EL (cell line): ENCODE data around the gene RBKS.

Experiments
- DNase-seq: peaks from one replicate; pipeline ENCODE4 v3.0.0-alpha.2; 2016

The RBKS gene

DNA sequence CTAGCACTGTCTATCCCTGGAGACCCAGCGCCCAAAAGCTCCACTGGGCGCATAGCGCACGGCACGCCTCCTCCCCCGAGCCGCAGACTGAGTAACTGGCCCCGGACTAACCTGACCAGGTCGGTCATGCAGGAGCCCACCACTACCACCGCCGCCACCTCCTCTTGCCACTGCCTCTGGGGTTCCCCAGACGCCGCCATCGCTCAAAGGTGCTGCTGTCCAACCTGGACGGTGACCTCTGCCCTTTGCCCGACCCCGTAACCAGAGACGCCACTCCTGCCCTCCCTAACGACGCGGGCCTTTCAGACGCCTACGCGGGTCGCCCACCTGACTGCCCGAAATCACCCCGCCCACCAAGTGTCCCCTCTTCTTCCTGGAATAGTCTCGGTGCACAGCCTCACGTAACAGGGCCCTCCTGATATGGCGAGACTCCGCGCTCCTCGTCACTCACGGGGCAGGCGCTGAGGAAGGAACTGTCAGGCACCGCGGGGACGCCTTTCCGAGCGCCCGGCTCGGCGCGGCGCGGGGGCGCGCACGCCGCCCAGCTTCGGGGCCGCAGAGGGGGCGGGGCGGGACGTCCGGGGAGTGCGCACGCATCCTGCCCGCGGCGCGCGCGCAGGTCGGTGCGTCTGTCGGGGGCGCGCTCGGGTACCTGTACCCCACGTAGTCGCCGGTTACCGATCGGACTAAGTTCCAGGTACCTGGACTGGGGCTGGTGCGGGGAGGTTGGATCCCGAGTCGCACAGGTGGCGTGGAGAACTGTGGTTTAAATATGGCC is at the start of gene RBKS, which contains the start of gene BABAM2:
TSS of gene RBKS (minus strand) at position 242 of the 778 bp plus-strand sequence. CDS start at position 200, 42 bp downstream.
TSS of gene BABAM2 (plus strand) at position 584 of the 778 bp plus-strand sequence. CDS start 3,828 bp downstream, outside the sequence.
- DNase-seq = peak; percentile 86

DNA sequence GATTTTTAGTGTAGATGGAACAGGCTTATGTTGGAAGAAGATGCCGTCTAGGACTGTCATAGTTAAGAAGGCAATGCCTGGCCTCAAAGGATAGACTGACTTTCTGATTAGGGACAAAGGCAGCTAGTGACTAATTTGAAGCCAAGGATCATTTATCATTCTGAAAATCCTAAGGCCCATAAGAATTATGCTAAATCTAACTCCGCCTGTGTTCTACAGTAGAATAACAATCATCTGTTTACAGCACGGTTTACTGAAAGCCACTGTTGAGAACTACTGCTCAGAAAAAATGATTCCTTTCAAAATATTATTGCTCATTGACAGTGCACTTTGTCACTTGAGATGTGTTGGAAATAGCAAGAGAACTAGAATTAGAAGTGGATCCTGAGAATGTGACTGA is 44.8 kb upstream of the RBKS start:
- DNase-seq = no peak

DNA sequence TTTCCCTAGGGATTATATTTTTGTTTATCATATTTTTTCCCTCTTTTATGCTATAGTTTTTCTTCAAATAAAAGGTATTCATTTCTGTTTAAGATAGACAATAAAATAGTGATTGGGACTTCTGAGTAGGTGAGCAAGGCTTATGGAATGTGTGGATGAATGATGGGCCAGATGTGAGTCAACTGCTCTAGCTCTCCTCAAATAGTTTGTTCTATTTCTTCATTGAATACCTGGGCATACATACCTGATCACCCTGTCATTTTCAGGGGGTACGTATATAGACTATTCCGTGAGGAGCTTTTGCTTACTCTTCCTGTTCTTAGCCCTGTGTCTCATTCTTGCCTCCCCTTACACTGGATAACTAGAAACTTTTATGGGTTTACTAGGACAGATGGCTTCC is 42.2 kb upstream of the RBKS start:
- DNase-seq = peak; percentile 69

DNA sequence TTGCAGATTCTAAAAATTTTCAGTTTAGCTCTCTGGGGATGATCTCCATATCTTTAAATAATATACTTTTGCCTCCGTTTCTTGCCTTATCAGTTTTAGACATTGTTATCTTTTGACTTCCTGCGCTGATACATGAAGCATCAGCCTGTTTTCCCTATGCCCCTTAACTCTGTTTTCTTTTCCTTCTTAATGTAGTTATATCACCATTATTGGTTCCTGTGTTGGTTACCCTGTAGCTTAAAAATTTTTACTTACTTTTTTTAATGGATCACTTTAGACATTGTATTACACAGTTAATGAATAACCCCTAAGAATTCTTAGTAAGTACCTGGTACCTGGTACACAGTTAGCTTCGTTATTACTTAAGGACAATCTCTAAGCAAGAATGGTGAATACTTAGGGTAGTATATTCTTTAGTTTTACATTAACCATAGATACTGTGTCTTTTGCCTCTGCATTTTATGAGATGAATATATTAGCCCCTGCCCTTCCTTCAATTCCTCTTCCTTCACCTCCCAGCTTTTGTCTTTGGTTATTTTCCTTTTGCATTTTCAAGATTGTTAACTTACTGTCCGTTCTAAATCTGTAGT is 41.3 kb upstream of the RBKS start:
- no peak for DNase-seq

DNA sequence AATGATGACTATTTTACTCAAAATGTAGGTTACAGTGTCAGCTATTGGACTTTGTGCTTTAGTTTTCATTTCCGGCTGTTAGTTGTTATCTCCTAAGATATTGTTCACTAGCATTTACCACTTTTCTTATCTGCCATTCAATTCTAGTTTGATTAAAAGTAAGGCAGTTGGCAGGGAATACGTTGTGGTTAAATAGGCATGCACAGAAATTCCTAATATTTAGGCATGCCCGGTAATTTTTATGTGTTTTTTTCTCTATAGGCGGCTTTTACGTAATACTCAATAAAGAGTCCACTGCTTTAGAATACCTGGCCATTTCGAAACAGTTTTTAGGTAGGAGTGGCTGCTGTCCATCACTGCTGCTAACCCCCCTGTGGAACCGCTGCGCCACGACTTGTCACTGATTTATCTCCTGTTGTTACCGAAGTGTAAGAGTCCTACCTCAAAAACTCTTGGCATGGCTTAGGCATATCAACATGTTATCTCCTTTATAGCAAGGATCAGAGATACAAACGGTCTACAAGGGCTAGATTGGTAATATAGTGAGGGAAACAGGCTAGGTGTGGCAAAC is 39.8 kb upstream of the RBKS start:
- DNase-seq = no peak

DNA sequence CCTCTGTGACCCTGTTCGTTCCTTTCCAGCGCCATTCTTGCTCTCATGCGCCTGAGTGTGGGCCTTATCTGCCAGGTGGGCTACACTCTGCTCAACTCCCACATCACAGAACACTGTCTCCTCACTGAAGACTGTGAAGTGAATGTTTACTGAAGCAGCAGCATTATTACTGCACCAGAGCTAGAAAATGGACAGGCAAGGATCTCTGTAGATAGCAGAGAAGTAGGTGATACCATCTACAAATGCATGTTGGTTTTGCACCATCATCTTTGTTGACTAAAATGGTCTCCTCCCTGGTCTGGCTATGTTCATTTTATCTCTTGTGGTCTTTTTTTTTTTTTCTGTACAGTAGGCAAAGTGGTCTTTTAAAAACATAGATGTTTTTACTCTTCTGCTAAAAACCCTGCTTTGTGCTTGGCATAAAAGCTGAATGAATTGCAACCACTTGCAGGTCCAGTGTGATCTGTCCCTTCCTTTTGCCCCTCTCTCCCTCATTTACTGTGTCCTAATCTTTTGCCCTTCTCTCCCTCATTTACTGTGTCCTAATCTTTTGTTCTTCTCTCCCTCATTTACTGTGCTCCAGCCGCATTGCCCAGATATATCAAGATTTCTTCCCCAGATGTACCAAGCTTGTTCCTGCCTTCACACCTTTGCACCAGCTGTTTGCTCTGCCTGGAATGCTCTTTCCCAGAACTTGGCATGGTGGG is 35.7 kb upstream of the RBKS start:
- no peak for DNase-seq

DNA sequence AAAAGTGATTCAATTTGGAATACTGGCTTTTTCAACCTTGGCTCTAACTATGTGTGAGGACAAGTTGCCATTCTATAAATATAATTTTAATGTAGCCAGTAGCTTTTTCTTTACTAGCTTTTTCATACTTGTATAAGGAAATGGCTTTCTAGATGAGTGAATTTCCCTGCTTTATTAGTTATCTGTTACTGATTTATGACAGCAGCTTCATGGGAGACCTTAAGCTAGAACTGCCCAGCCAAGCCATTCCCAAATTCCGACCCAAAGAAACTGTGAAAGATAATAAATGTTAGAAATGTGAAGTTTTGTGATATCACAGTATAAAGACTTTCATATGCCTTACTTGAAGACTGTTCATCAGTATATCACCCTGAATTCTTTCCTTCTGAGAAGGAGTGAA is 32.7 kb upstream of the RBKS start:
- DNase-seq = no peak

DNA sequence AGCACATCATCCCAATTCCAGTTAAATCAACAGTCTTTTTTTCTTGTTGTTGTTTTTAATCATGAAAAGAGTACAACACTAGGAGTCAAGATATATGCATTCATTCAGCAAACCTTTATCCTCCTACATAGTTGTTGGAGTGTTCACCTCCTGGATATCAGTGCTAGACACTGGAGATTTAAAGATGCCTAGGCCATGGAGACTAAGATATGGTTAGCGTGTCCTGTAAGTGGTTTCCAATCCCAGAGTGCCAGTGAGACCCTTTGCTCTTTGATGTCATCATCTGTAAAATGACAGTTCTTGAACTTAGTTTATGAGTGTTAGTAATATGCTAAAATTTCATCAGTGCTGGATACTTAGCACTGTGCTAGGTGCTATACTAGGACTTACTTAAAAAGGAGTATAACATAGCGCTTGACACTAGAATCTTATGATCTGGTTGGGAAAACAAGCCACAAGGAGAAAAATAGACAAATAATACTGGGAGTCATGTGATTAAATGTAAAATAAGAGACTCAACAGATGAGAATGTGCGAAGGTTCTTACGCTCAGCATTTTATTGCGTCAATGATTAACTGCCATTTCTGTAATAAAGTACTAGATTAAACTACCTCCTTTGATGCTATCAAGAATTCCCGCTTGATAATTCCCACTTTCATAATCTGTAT is 31.8 kb upstream of the RBKS start:
- DNase-seq = no peak

DNA sequence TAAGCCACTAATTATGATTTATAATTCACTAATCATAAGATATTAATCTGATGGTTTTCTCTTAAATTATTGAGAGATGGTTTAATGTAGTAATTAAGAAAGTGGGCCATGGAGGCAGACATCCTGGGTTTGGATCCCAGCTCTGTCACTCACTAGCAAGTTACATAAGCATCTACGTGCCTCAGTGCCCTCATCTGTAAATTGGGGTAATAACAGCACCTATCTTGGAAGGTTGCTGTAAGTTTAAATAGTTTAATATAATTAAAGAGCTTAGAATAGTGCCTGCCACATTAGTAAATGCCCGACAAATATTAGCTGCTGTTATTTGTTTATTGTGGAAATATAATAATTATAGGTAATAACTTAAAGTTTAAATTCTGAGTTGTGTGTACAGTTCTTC is 31.2 kb upstream of the RBKS start:
- DNase-seq = no peak

DNA sequence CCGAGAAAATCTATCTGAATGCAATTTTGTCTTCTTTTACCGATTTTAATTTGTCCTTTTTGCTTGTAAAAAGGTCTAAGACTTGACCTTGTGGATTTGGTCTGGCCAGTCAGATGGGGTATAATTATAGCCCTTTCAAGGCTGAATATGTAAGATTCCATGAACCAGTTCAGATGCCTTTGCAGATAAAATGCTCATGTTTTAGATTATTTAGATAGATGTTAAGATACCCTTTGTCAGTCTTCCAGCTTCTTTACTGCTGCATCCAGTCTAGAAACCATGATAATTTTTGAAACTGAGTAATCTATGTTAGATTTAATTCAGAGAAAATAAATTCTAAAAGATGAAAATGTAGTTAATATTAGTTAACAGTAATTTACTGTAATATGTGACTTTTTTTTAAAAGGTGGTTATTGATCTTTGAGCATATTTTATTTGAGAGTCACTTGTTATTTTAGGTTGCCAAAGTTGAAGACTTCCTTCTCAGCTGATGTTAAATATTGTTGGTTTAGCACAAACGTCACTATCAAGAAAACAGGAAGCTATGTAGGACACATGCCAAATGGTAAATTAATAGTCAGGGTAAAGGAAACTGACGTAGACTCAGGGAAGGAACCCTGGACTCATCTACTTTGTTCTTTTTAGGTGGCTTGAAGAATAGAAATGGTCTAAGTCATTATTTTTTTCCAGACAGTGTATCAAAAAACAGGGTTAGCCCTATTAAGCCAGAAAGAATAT is 30.1 kb upstream of the RBKS start:
- peak; percentile 60 for DNase-seq

DNA sequence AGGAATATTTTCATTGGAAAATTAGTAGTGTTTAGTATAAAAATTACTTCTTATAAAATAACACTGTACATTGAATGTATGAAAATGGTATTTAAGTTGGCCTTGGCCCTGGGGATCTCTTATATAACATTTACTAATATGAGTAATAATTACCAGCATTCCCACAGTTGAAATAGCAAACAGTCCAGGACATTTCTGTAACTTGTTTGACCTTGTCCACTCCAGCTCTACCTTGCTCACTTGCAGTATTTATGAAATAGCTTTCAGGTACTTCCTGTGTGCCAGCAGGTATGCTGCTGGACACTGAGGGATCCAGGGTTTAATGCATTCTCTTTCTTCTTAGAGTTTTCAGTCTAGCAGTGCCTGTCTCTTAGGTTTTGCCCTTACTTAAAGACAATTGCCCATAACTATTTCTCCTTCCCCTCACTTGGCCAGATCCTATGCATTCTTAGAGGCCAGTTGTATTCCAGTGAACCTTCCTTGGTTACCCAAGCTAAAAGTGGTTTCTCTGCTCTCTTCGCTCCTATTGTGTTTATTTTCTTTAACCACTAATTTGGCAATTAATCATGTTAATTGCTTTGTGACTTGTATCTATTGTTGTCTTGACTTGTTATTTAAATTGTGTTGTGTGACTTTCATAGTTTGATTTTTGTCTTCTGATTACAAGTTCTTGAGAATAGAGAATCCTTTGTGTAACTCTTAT is 26.3 kb upstream of the RBKS start:
- no peak for DNase-seq

DNA sequence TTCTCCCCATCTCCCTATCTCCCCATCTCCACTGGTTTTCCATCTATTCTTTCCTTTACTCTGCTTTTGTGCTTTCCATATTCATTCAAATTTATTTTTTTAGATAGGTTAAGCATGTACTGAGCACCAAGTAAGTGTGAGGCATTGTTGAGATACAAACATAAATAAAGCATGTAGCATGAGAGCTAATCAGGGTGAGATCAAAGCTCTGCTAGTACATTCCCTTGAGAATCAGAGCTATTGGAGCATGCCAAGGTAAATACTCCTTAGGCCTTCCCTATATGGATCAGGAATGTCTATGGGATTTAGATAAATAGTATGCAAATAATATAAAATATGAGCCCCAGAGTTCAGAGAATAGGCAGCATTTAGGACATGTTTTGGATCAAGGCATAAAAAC is 25.7 kb upstream of the RBKS start:
- no peak for DNase-seq

DNA sequence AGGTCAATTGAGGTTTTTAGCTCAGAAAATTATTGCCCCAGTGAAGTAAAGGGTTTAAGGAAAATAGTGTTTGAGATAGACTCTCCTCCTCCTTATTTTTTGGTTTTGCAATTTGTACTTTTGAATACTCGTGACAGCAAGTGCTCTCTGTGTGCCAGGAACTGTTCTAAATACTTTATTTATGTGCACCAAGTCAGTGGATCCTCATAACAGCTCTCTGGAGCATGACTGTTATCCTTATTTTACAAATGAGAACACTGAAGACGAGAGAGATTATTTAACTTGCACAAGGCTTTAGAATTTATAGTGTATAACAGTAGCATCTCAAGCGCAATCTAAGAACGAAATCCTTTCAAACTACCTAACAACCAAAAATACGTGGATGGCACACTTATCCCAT is 25.0 kb upstream of the RBKS start:
- no peak for DNase-seq

DNA sequence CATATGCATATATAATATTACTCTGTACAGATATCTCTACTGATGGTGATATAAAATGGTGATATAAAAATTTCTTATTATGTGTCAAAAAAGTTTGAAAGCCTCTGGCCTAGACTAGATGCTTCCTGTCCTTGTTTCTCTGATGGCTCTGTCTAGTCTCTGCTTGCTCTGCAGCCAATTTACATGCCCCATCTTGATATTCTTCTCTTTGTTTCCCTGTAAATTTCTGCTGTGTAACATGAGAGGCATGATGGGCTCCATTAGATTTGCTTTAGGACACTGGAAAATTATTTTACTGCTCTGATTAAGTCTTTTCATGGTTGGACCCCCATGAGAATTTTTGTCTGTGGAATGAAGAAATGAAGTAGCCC is 24.6 kb upstream of the RBKS start:
- no peak for DNase-seq

DNA sequence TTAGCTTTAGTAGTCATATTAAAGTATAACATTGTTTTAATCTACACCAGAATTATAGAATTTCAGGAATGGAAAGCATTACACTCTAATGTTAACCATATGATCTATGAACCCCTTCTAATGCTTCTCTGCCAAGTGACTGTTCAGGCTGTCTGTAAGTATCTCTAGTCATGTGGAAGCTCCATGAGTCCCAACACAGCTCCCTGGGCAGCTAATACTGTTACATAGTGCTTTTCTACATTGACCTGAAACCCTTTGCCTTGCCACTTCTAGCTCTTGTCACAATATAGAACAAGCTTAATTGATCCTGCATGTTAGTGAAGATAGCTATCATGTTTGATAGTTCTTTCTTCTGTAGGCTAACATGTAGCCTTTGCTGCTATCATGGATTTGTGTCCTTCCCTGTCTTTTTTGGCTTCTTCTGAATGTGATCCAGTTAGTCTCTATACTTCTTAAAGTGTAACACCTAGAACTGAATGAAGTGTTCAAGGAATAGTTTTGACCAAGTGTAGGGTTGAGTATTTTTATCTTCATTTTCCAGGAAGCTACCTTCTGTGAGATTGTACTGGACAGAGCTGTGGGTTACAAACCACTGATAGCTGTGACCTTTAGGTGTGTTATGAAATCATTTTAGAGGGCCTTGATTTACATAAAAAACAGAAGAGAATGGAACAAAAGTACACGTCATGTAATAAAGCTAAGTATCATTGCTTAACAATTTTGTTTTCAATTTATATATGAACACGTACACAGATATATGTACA is 24.0 kb upstream of the RBKS start:
- no peak for DNase-seq

DNA sequence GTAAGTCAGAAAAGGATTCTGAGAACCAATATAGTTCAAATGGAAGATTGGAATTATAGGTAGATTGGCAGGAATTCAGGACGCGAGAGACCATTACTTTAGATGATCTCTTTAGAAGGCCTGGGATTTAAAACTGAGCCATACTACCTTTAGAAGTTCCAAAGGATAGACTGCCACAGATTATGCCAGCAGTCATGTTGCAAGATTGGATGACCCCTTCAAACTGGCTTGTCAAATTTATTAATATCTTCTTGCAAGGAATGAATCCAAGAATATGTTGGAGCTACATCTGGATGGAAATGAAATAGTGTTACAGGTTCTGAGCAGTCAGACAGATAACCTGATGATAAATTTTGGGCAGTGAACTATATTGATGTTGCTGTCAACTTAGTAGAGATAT is 22.3 kb upstream of the RBKS start:
- no peak for DNase-seq

DNA sequence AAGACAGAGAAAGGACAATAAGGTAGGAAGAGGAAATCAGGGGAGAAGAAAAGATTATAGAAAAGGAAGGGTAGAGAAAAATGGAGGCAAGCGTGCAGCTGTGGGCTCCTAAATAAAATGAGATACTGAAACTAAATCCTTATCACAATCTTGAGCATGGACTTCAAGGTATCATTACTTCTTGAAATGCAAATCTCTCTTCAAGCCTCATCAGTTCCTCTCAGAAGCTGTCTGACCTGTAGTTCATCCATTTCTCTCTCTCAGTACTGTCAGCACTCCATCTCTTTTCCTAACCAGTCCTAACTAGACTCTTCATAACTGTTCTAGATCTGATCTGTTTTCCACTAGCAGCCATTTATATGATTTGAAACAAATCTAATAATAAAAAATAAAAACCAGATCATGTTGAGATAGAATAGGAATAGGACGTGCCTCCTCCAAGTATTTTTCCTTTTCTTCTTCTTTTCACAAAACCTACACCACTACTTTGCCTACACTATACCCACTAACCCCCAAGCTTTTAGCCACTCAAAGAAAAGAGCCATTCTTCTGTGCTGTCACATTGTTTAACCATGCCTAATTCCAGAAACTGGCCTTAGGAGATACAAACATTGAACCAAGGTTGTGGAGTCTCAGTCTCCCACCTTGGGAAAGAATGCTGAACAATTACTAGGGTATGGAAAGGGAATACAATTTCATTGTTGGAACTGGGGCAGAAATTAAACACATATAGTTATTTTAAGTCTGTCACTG is 21.4 kb upstream of the RBKS start:
- no peak for DNase-seq

DNA sequence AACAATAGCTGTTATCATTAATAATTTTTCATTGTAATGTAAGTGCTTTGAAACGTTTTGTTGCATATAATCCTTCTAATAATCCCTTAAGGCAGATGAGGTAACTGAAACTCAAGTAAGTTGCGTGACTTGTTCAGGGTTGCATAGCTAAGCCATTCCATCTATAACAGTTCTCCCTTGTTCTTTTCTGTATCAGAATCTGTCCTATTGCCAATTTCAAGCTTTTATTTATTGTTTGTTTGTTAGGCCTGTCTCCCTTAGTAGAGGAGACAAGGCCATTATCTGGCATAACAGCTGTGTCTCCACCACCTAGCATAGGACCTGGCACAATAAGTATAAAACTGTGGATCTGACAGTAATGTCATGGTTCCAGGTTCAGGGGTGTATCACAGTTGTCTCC is 19.7 kb upstream of the RBKS start:
- DNase-seq = no peak

DNA sequence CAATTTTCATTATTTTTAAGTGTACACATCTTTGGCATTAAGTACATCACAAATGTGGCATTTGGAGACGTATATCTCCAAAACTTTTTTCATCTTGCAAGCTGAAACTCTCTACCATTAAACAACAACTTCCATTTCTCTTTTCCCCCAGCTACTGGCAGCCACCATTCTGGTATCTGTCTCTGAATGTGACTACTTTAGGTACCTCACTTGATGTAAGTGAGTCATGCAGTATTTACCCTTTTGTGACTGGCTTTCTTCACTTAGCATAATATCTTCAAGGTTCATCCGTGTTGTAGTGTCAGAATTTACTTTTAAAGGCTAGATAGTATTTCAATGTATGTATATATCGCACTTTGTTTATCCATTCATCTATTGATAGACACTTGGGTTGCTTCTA is 17.4 kb upstream of the RBKS start:
- DNase-seq = no peak

DNA sequence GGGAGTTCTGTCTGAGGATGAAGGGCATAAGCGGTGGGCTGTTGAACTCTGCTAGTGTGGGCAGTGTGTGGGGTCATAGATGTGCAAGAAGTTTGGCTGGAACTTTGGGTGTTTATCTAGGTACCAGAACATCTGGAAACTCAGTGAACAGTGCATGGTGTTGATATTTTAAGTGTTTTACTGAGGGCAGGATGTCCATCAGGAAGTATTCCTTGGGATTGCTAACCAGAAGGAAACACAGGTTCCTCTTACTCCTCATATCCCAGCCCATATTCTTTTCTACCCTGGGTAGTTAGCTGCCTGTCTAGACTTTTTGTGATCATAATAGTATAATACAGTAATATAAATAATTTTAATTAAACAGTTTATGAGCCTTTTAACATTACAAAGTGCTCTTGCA is 15.9 kb upstream of the RBKS start:
- no peak for DNase-seq

DNA sequence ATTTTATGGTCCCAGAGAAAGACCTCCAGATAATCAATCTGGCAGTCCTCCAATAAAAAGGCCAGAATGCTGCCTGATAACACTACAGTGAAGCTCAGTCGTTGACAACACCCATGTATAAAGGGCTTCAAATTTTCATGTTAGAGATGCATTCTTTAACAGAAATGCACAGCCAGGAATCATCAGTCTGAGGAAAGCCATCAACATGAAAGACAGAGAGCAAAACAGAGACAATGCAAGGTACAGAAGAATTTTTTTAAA is 14.1 kb upstream of the RBKS start:
- DNase-seq = no peak
